ENCODE measurements around the gene SNAPC3.
"Not testable (repeated sequence)": the region's sequence is repeated elsewhere in the genome, so short reads cannot be mapped to it uniquely, and the experiment has no call there.

SNAPC3 gene

DNA sequence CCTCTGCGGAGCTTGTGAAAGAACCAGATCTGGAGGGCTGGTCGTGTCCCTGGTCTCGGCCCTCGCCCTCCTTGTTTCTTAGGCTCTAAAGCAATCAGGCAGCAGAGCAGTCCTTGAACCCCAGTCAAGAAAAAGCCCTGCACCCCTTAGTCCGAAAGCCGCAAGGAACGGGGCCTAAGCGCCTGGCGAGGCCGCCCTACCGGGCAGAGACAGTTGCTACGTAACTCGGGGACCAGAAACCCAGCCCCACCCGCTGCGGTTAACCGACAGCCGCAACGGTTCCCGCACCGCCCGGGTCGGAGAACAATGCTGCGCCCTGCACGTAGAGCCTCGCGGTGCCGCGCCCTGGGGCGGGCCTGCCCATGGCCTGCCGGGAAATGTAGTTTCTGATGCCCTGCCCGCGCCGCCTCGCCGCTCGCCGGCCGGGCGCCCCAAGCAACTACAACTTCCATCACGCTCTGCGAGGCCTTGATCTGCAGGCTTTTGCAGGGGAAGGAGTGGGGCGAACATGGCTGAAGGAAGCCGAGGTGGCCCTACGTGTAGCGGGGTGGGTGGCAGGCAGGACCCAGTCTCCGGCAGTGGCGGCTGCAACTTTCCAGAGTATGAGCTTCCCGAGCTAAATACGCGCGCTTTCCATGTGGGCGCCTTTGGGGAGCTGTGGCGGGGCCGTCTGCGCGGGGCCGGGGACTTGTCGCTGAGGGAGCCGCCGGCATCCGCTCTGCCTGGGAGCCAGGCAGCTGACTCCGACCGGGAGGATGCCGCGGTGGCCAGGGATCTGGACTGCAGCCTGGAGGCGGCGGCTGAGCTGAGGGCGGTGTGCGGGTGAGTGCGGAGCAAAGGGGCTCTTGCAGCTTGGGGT lies at the start of gene SNAPC3:
Gene SNAPC3, plus strand, starts transcription at position 505 of the 859 bp plus-strand sequence. Its CDS starts 4 bp downstream, at position 509.
- POLR2A ChIA-PET (ENCODE audit: low non-redundant PET) = no interaction called here
- CTCF ChIA-PET = interaction anchor here (0.6 to 1.0 kb wide), 2 partner anchors 111 to 214 kb away, joined by 3 read pairs; no protein-coding TSS in a partner anchor
- TF ChIP-seq, protein P1, sequence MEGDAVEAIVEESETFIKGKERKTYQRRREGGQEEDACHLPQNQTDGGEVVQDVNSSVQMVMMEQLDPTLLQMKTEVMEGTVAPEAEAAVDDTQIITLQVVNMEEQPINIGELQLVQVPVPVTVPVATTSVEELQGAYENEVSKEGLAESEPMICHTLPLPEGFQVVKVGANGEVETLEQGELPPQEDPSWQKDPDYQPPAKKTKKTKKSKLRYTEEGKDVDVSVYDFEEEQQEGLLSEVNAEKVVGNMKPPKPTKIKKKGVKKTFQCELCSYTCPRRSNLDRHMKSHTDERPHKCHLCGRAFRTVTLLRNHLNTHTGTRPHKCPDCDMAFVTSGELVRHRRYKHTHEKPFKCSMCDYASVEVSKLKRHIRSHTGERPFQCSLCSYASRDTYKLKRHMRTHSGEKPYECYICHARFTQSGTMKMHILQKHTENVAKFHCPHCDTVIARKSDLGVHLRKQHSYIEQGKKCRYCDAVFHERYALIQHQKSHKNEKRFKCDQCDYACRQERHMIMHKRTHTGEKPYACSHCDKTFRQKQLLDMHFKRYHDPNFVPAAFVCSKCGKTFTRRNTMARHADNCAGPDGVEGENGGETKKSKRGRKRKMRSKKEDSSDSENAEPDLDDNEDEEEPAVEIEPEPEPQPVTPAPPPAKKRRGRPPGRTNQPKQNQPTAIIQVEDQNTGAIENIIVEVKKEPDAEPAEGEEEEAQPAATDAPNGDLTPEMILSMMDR (conservative IDR thresholded peaks at IDR 0.05; ENCODE audit: low read depth) = no peak
- peak; percentile 93 for DNase-seq (ENCODE audit: low spot score)
- peak within 1 kb of the TSS; percentile 79 for H3K27ac ChIP-seq

DNA sequence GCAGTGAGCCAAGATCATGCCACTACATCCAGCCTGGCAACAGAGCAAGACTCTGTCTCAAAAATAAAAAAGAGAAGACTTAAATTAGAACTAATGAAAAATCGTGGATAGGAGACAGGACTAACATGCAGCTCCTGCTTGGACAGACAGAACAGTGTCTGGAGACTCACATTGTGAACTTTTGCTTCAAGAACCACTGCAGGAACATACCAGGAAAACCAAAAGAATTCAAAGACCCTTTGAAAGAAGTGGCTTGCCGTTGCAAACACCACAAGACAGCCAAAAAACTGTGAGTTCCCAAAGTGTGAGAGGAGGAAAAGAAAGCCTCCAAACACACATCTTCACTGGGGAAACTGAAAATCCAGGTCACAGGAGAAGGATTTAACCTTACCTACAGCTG lies 48.8 kb upstream of the SNAPC3 start:
- CTCF ChIA-PET = no interaction called here
- no peak for DNase-seq (ENCODE audit: low spot score)
- TF ChIP-seq, protein P1 (conservative IDR thresholded peaks at IDR 0.05; ENCODE audit: low read depth) = no peak
- POLR2A ChIA-PET (ENCODE audit: low non-redundant PET) = no interaction called here
- no peak overlapping the region for H3K27ac ChIP-seq

DNA sequence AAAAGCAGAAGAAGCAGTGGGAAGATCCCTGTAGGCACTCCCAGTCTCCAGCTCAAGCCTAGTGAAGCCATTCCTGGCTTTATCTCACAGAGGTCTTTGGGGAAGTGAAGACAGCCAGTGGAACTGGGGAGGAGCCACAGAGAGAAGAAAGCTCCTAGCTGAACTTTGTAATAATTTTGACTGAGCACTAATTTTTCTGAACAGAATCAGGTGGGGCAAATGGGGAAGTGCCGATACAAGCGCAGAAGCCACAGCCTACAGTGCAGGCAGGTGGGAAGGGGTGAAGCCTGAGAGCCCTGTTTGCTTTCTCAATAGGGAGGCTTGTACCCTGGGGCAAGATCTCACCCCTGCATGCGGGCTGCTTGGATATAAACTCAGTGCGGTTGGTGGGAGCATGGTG lies 48.4 kb upstream of the SNAPC3 start:
- no peak for DNase-seq (ENCODE audit: low spot score)
- TF ChIP-seq, protein P1 (conservative IDR thresholded peaks at IDR 0.05; ENCODE audit: low read depth) = no peak
- ChIA-PET CTCF (no interaction called here), POLR2A (ENCODE audit: low non-redundant PET) (no interaction called here)
- no peak overlapping the region for H3K27ac ChIP-seq

DNA sequence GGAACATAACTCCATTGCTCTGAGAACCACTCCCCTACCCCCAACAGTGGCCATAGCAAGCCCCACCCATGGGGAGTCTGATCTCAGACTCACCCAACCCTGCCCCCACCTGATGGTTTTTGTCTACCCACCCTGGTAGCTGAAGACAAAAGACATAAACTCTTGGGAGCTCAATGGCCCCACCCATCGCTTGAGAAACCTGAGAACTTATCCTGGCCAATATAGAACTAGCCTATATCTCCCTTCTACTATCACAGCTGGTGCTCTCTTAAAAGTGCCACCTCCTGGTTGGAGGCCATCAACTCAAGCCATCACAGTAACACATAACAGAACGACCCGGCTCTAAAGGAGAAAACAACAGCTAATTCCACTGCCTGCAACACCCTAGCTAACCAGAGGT lies 47.9 kb upstream of the SNAPC3 start:
- H3K27ac ChIP-seq = no peak overlapping the region
- DNase-seq (ENCODE audit: low spot score) = no peak
- CTCF ChIA-PET = interaction anchor here (0.6 to 0.7 kb wide), 2 partner anchors 20 to 152 kb away, joined by 4 to 5 read pairs; no protein-coding TSS in a partner anchor
- TF ChIP-seq, protein P1 (conservative IDR thresholded peaks at IDR 0.05; ENCODE audit: low read depth) = no peak
- POLR2A ChIA-PET (ENCODE audit: low non-redundant PET) = no interaction called here

DNA sequence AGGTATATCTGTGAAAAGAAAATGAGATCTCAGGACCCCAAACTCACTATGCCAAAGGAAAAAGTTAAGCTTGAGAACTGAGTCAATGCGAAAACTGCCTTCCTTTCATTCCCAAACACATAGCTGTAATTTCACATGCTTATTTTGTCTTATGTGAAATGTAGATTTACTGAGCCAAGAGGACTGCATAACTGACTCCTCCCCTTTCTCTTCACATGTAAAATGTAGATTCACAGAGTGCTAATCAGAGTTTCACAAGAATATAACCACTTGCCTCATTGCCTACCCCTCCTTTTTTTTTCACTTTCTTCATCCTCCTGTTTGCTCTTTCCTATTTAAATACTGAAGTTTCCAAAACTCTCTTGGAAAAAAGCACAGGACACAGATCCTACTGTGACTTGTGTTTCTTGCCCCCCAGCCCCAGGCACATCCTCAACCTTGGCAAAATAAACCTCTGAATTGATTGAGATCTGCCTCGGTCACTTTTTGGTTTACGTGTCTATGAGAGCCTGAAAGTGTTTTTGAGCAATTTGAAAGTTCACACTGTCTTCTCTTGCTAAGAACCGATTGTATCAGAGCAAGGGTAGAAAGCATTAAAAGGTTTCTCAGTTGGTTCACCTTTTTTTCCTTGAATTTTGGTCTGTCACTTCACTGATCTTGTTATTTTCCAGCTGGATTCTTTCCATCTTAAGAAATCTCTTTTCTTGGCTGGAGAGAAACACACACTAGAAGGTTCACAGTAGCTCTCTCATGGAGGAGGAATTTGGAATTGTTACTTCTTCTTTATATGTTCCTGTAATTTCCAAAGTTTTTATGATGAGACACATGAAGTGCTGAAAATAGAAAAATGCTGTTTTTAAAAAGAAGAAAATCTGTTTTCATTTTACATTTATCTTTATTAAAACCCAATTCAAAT lies 44.8 kb upstream of the SNAPC3 start:
- ChIA-PET CTCF (interaction anchor here (0.6 to 0.9 kb wide), 2 partner anchors 9 to 33 kb away, joined by 3 to 5 read pairs; no protein-coding TSS in a partner anchor), POLR2A (ENCODE audit: low non-redundant PET) (no interaction called here)
- H3K27ac ChIP-seq = no peak overlapping the region
- TF ChIP-seq, protein P1 (conservative IDR thresholded peaks at IDR 0.05; ENCODE audit: low read depth) = no peak
- DNase-seq (ENCODE audit: low spot score) = no peak

DNA sequence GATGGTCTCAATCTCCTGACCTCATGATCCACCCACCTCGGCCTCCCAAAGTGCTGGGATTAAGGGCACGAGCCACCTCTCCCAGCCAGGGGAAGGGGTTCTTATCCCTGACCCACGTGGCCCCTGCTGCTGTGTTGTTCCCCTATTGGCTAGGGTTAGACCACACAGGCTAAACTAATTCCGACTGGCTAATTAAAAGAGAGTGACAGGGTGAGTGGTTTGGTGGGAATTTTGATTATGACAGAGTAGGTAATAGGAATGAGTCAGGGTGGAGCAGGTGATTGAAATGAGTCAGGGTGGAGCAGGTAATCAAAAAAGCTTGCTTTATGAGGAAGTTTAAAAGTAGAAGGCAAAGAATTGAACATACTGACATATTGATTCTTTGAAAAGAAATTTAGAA lies 43.4 kb upstream of the SNAPC3 start:
- CTCF ChIA-PET; POLR2A ChIA-PET (ENCODE audit: low non-redundant PET); DNase-seq (ENCODE audit: low spot score); H3K27ac ChIP-seq: not testable (repeated sequence)

DNA sequence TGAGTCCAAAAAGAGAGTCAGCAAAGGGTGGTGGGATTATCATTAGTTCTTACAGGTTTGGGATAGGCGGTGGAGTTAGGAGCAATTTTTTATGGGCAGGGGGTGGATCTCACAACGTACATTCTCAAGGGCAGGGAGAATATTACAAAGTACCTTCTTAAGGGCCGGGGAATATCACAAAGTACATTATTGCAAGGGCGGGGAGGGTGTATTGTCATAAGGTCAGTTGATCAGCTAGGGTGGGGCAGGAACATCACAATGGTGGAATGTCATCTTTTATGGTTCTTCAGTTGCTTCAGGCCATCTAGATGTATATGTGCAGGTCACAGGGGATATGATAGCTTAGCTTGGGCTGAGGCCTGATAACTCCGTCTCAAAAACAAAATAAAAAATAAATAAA lies 42.8 kb upstream of the SNAPC3 start:
- CTCF ChIA-PET; POLR2A ChIA-PET (ENCODE audit: low non-redundant PET); H3K27ac ChIP-seq; DNase-seq (ENCODE audit: low spot score): not testable (repeated sequence)

Data from RWPE1 (cell line).